ENCODE data around the gene CCDC85C.

The CCDC85C gene

GRCh38 chr14:99587460-99588278 is 16.3 kb downstream of the CCDC85C start:
- no peak for DNase-seq

GRCh38 chr14:99586761-99587459 is 17.1 kb downstream of the CCDC85C start:
- no peak for DNase-seq

- DNase-seq: no peak
Observed at GRCh38 chr14:99586054-99586760, 17.8 kb downstream of the CCDC85C start.

GRCh38 chr14:99584823-99585222 is 19.2 kb downstream of the CCDC85C start:
- DNase-seq: no peak

GRCh38 chr14:99581938-99582337 is 22.1 kb downstream of the CCDC85C start:
- no peak for DNase-seq

GRCh38 chr14:99581374-99581773 is 22.6 kb downstream of the CCDC85C start:
- DNase-seq: no peak

- DNase-seq: no peak
Observed at GRCh38 chr14:99579903-99580571, 24.0 kb downstream of the CCDC85C start.

GRCh38 chr14:99579120-99579836 is 24.7 kb downstream of the CCDC85C start:
- no peak for DNase-seq

- no peak for DNase-seq
Observed at GRCh38 chr14:99578541-99579101, 25.4 kb downstream of the CCDC85C start.

GRCh38 chr14:99576761-99577705 is 27.0 kb downstream of the CCDC85C start:
- no peak for DNase-seq

GRCh38 chr14:99576304-99576703 is 27.7 kb downstream of the CCDC85C start:
- no peak for DNase-seq

GRCh38 chr14:99575043-99576023 is 28.7 kb downstream of the CCDC85C start:
- peak; percentile 12 for DNase-seq

- DNase-seq: peak; percentile 31
Observed at GRCh38 chr14:99574099-99574880, 29.7 kb downstream of the CCDC85C start.

GRCh38 chr14:99573436-99574098 is 30.4 kb downstream of the CCDC85C start:
- DNase-seq: no peak

GRCh38 chr14:99573000-99573330 is 31.0 kb downstream of the CCDC85C start:
- DNase-seq: peak; percentile 44

GRCh38 chr14:99572173-99572999 is 31.6 kb downstream of the CCDC85C start:
- peak; percentile 42 for DNase-seq

- DNase-seq: peak; percentile 86
Observed at GRCh38 chr14:99571303-99571986, 32.6 kb downstream of the CCDC85C start.
